Measurements from ENCODE around the gene IPO5. TPM values are rescaled to one million over a fixed set of nuclear protein-coding genes. Genes with fewer than 3 reads are reported as not detected.

Gene IPO5
- total RNA-seq, 1 donor from 2014 or later, result 154 TPM

DNA sequence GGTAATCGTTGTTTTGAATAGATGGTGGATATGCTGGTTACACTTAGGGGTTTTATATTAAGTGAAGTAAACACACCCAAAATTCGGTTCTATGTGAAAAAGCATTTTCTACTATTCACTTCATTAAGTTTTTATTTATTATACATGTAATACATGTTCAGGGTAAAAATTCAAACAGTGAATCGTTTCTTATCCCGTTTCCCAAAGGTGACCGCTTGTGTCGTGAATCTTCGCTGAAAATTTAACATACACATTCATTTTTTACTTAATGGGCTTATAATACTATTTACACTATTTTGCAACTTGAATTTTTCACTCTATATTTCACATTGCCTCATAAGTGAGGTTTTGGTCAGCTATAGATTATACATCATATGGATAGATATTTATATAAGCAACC is 24.5 kb downstream of the IPO5 start:
- H3K4me1 Mint-ChIP-seq (ENCODE audit: low read depth, unreplicated experiment), result peaks cover 22% of the 10 kb centered on the region
- no peak for FAIRE-seq

GRCh38 chr13:97978651-97979050 is 25.2 kb downstream of the IPO5 start:
- Mint-ChIP-seq H3K9me3 (ENCODE audit: unreplicated experiment) (no peaks in the 10 kb centered on the region), H3K4me3 (ENCODE audit: unreplicated experiment) (peak overlapping the region; percentile 96), H3K27ac (ENCODE audit: unreplicated experiment) (peak overlapping the region; percentile 10), H3K4me1 (ENCODE audit: low read depth, unreplicated experiment) (peaks cover 22% of the 10 kb centered on the region), H3K27me3 (ENCODE audit: low read depth, unreplicated experiment) (no peaks in the 10 kb centered on the region), H3K36me3 (ENCODE audit: low read depth, unreplicated experiment) (peaks cover 6% of the 10 kb centered on the region)
- peak; percentile 14 for DNase-seq (ENCODE audit: low read depth)
- Histone ChIP-seq H2AFZ (ENCODE audit: low read depth, low read length) (no peak overlapping the region), H3K27me3 (ENCODE audit: insufficient read depth, low read length) (no peaks in the 10 kb centered on the region), H3K9ac (ENCODE audit: low read length) (peak overlapping the region; percentile 94), H3K4me1 (ENCODE audit: insufficient read depth, low read length) (peaks cover 28% of the 10 kb centered on the region), H4K20me1 (ENCODE audit: insufficient read depth, low read length) (peaks cover 7% of the 10 kb centered on the region), H3K9me3 (ENCODE audit: insufficient read depth, low read depth, low read length) (no peaks in the 10 kb centered on the region), H3K4me2 (ENCODE audit: low read length) (peak overlapping the region; percentile 88), H3K27ac (ENCODE audit: low read depth, low read length) (peak overlapping the region; percentile 92), H3K79me2 (ENCODE audit: insufficient read depth, low read length) (peaks cover 70% of the 10 kb centered on the region), H3K36me3 (ENCODE audit: insufficient read depth, low read length) (peaks cover 5% of the 10 kb centered on the region), H3K4me3 (ENCODE audit: insufficient read depth, low read depth, low read length) (peak overlapping the region; percentile 77)
- TF ChIP-seq CTCF (IDR thresholded peaks at IDR 0.05; ENCODE audit: insufficient read depth, low read depth, low read length) (no peak), EZH2 (IDR thresholded peaks at IDR 0.05; ENCODE audit: insufficient read depth, low read length) (no peak)
- FAIRE-seq, result peak; percentile 47

More for the DNA sequence above, 24.5 kb downstream of the IPO5 start:
- no peak overlapping the region for H2AFZ ChIP-seq (ENCODE audit: low read depth, low read length)
- peak overlapping the region; percentile 77 for H3K4me3 ChIP-seq (ENCODE audit: insufficient read depth, low read depth, low read length)
- peaks cover 28% of the 10 kb centered on the region for H3K4me1 ChIP-seq (ENCODE audit: insufficient read depth, low read length)
- H3K9me3 ChIP-seq (ENCODE audit: insufficient read depth, low read depth, low read length), result no peaks in the 10 kb centered on the region
- H3K79me2 ChIP-seq (ENCODE audit: insufficient read depth, low read length), result peaks cover 64% of the 10 kb centered on the region
- peaks cover 7% of the 10 kb centered on the region for H4K20me1 ChIP-seq (ENCODE audit: insufficient read depth, low read length)
- H3K9ac ChIP-seq (ENCODE audit: low read length), result peak overlapping the region; percentile 94
- H3K27me3 ChIP-seq (ENCODE audit: insufficient read depth, low read length), result no peaks in the 10 kb centered on the region
- Mint-ChIP-seq H3K27me3 (ENCODE audit: low read depth, unreplicated experiment) (no peaks in the 10 kb centered on the region), H3K4me3 (ENCODE audit: unreplicated experiment) (peak overlapping the region; percentile 96), H3K36me3 (ENCODE audit: low read depth, unreplicated experiment) (peaks cover 6% of the 10 kb centered on the region), H3K27ac (ENCODE audit: unreplicated experiment) (no peak overlapping the region), H3K9me3 (ENCODE audit: unreplicated experiment) (no peaks in the 10 kb centered on the region)
- H3K27ac ChIP-seq (ENCODE audit: low read depth, low read length), result peak overlapping the region; percentile 92
- no peak for DNase-seq (ENCODE audit: low read depth)
- peak overlapping the region; percentile 88 for H3K4me2 ChIP-seq (ENCODE audit: low read length)
- TF ChIP-seq EZH2 (IDR thresholded peaks at IDR 0.05; ENCODE audit: insufficient read depth, low read length), result no peak
- TF ChIP-seq CTCF (IDR thresholded peaks at IDR 0.05; ENCODE audit: insufficient read depth, low read depth, low read length), result no peak
- peaks cover 3% of the 10 kb centered on the region for H3K36me3 ChIP-seq (ENCODE audit: insufficient read depth, low read length)

- Histone ChIP-seq H3K4me1 (ENCODE audit: insufficient read depth, low read length) (peaks cover 28% of the 10 kb centered on the region), H4K20me1 (ENCODE audit: insufficient read depth, low read length) (peaks cover 7% of the 10 kb centered on the region), H3K36me3 (ENCODE audit: insufficient read depth, low read length) (peaks cover 6% of the 10 kb centered on the region), H3K9ac (ENCODE audit: low read length) (peak overlapping the region; percentile 94), H2AFZ (ENCODE audit: low read depth, low read length) (no peak overlapping the region), H3K9me3 (ENCODE audit: insufficient read depth, low read depth, low read length) (no peaks in the 10 kb centered on the region), H3K27me3 (ENCODE audit: insufficient read depth, low read length) (no peaks in the 10 kb centered on the region), H3K79me2 (ENCODE audit: insufficient read depth, low read length) (peaks cover 70% of the 10 kb centered on the region), H3K4me3 (ENCODE audit: insufficient read depth, low read depth, low read length) (peak overlapping the region; percentile 77), H3K27ac (ENCODE audit: low read depth, low read length) (peak overlapping the region; percentile 92), H3K4me2 (ENCODE audit: low read length) (peak overlapping the region; percentile 88)
- Mint-ChIP-seq H3K36me3 (ENCODE audit: low read depth, unreplicated experiment) (peaks cover 6% of the 10 kb centered on the region), H3K4me3 (ENCODE audit: unreplicated experiment) (peak overlapping the region; percentile 96), H3K4me1 (ENCODE audit: low read depth, unreplicated experiment) (peaks cover 22% of the 10 kb centered on the region), H3K27me3 (ENCODE audit: low read depth, unreplicated experiment) (no peaks in the 10 kb centered on the region), H3K9me3 (ENCODE audit: unreplicated experiment) (no peaks in the 10 kb centered on the region), H3K27ac (ENCODE audit: unreplicated experiment) (peak overlapping the region; percentile 10)
- no peak for TF ChIP-seq CTCF (IDR thresholded peaks at IDR 0.05; ENCODE audit: insufficient read depth, low read depth, low read length)
- no peak for TF ChIP-seq EZH2 (IDR thresholded peaks at IDR 0.05; ENCODE audit: insufficient read depth, low read length)
- DNase-seq (ENCODE audit: low read depth) (peak; percentile 22), FAIRE-seq (peak; percentile 5)
Observed at GRCh38 chr13:97979051-97979450, 25.6 kb downstream of the IPO5 start.

All from astrocyte (in vitro differentiated cells and primary cell).